ENCODE measurements around the gene GALNTL6. TPM values are rescaled to one million over a fixed set of nuclear protein-coding genes. Genes with fewer than 3 reads are reported as not detected.

The GALNTL6 gene
- total RNA-seq, 4 donors from 2014 or later, result 0.67 to 0.70 TPM; not detected in 2

DNA sequence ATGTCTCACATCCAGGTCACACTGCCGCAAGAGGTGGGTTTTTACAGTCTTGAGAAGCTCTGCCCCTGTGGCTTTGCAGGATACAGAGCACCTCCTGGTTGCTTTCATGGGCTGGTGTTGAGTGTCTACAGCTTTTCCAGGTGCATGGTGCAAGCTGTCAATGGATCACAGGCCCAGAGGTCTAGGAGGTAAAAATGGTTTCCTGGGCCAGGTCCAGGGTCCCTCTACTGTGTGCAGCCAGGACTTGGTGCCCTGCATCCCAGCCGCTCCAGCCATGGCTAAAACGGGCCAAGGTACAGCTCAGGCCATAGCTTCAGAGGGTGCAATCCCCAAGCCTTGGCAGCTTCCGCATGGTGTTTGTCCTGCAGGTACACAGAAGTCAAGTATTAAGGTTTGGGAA lies 921.4 kb downstream of the GALNTL6 start:
- Histone ChIP-seq H3K27ac (no peak overlapping the region), H3K4me3 (no peak overlapping the region), H3K36me3 (no peaks in the 10 kb centered on the region), H3K9me3 (peaks cover 0 to 7% (median 3%) of the 10 kb centered on the region in 4 donors), H3K4me1 (no peaks in the 10 kb centered on the region), H3K27me3 (no peaks in the 10 kb centered on the region)
- TF ChIP-seq POLR2A (IDR thresholded peaks at IDR 0.05), result no peak
- TF ChIP-seq, protein P1, sequence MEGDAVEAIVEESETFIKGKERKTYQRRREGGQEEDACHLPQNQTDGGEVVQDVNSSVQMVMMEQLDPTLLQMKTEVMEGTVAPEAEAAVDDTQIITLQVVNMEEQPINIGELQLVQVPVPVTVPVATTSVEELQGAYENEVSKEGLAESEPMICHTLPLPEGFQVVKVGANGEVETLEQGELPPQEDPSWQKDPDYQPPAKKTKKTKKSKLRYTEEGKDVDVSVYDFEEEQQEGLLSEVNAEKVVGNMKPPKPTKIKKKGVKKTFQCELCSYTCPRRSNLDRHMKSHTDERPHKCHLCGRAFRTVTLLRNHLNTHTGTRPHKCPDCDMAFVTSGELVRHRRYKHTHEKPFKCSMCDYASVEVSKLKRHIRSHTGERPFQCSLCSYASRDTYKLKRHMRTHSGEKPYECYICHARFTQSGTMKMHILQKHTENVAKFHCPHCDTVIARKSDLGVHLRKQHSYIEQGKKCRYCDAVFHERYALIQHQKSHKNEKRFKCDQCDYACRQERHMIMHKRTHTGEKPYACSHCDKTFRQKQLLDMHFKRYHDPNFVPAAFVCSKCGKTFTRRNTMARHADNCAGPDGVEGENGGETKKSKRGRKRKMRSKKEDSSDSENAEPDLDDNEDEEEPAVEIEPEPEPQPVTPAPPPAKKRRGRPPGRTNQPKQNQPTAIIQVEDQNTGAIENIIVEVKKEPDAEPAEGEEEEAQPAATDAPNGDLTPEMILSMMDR (IDR thresholded peaks at IDR 0.05), result no peak
- DNase-seq, result no peak

GRCh38 chr4:172736046-172736445 lies 922.8 kb downstream of the GALNTL6 start:
- peaks cover 0 to 7% (median 3%) of the 10 kb centered on the region in 4 donors for H3K9me3 ChIP-seq

DNA sequence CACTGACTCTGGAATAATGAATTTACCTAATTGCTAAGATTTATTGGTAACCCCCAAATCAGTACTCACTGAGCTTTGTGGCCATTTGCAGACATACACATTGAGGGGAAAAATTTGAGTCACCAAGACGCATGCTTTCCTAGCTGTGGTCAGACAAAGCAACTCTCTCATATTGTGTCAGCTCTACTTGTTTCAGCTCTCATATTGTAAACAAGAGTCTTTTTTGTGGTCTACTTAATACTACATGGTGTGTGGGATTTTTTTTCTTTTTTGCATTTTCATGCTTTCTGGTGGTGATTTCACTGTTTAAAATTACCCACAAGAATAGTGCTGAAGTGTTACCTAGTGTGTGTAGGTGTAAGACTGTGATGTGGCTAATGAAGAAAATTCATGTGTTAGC lies 927.2 kb downstream of the GALNTL6 start:
- no peak for DNase-seq
- Histone ChIP-seq H3K4me3 (no peak overlapping the region), H3K36me3 (no peaks in the 10 kb centered on the region), H3K27me3 (no peaks in the 10 kb centered on the region), H3K4me1 (no peaks in the 10 kb centered on the region), H3K9me3 (no peaks in the 10 kb centered on the region), H3K27ac (no peak overlapping the region)
- TF ChIP-seq, protein P1 (IDR thresholded peaks at IDR 0.05), result no peak

More at GRCh38 chr4:172736046-172736445, 922.8 kb downstream of the GALNTL6 start:
- Histone ChIP-seq H3K27me3 (no peaks in the 10 kb centered on the region), H3K27ac (no peak overlapping the region), H3K4me1 (no peaks in the 10 kb centered on the region), H3K36me3 (no peaks in the 10 kb centered on the region), H3K4me3 (no peak overlapping the region)
- TF ChIP-seq, protein P1 (IDR thresholded peaks at IDR 0.05), result no peak
- TF ChIP-seq POLR2A (IDR thresholded peaks at IDR 0.05), result no peak
- no peak for DNase-seq

- no peak for TF ChIP-seq POLR2A (IDR thresholded peaks at IDR 0.05)
- TF ChIP-seq, protein P1 (IDR thresholded peaks at IDR 0.05), result no peak
- no peak overlapping the region for H3K27ac ChIP-seq
- no peaks in the 10 kb centered on the region for H3K27me3 ChIP-seq
- no peaks in the 10 kb centered on the region for H3K4me1 ChIP-seq
- H3K9me3 ChIP-seq, result no peaks in the 10 kb centered on the region
- no peak for DNase-seq
- H3K36me3 ChIP-seq, result no peaks in the 10 kb centered on the region
- H3K4me3 ChIP-seq, result no peak overlapping the region
Measured at GRCh38 chr4:172750910-172751309, 937.7 kb downstream of the GALNTL6 start.

GRCh38 chr4:172751550-172751949 lies 938.3 kb downstream of the GALNTL6 start:
- Histone ChIP-seq H3K36me3 (no peaks in the 10 kb centered on the region), H3K27ac (no peak overlapping the region), H3K27me3 (no peaks in the 10 kb centered on the region), H3K9me3 (no peaks in the 10 kb centered on the region), H3K4me3 (no peak overlapping the region), H3K4me1 (no peaks in the 10 kb centered on the region)
- no peak for DNase-seq
- no peak for TF ChIP-seq POLR2A (IDR thresholded peaks at IDR 0.05)
- TF ChIP-seq, protein P1 (IDR thresholded peaks at IDR 0.05), result no peak

Measured in Peyer's patch (tissue), 4 donors.